ENCODE results near the gene ARSI.

The ARSI gene

GRCh38 chr5:150305557-150305956 lies 2.9 kb upstream of the ARSI start:
- DNase-seq = no peak

GRCh38 chr5:150305095-150305494 lies 2.4 kb upstream of the ARSI start:
- no peak for DNase-seq

GRCh38 chr5:150304481-150305081 lies 1.9 kb upstream of the ARSI start:
- DNase-seq = no peak

GRCh38 chr5:150303660-150304386 lies 1.1 kb upstream of the ARSI start:
- DNase-seq = no peak

GRCh38 chr5:150303070-150303615 lies 438 bp upstream of the ARSI start:
- DNase-seq = no peak

- DNase-seq = no peak
These were observed 804 bp downstream of the ARSI start for GRCh38 chr5:150301901-150302300.

GRCh38 chr5:150301170-150301505 lies 1.6 kb downstream of the ARSI start:
- no peak for DNase-seq

DNA sequence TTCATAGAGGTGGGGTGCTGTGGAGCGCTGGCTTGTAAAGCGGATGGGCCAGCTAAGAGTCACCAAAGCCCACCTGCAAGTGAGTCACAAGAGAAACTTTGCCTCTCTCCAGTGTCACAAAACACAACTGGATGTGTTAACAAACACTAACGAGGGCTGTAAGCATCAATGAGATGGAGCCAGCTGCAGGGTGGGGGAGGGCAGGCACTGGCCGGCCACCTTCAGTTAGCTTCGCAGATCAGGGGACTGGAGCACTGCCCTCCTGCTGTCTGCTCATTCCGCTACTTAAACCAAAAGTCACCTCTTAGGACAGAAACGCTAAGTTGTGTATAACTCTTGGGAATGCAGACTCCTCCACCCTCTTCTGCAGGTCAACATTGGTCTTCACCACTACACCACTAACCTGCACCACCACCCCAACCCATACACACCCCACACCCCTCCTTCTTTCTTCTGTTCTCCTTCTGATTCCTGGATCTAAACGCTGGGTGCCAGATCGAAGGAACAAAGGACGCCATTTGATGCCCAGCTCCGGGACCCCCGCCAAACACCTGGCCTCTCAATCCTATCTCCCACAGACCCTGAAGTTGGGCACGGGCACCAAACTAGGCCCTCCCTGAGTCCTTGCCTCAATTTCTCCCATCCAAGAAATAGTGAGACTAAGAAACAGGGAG lies 2.1 kb downstream of the ARSI start:
- DNase-seq = no peak

DNA sequence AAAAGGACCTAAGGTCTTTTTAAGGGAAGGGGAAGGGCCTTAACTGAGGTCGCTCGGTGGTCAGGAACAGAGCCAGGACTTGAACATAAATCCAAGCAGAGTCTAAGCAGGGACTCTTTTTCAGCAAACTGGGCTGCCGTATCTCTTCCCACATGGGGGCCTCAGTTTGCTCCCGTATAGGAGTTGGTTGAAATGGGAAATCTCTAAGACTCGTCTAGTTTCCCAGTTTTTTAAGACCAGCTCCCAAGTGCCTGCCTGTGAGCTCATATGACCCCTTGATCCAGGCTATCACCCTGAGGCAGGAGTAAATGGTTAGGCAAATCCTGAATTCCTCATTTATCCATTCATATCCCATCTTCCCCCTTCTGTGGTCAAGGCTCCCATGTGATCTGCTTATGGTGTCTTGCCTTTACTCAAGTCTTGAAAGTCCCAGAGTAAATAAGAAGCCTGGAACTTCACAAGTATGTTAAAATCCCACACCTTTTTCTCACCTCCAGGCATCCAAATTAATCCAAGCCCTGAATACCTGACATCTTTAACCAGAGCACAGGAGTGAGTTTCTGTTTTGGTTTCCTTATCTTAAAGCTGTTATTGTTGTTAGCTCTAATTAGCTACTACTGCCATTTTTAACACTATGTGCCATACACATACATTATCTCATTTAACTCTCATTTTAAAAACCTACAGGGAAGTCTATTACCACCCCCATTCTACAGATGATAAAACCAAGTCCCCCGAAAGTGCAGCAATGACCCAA lies 3.0 kb downstream of the ARSI start:
- no peak for DNase-seq

DNA sequence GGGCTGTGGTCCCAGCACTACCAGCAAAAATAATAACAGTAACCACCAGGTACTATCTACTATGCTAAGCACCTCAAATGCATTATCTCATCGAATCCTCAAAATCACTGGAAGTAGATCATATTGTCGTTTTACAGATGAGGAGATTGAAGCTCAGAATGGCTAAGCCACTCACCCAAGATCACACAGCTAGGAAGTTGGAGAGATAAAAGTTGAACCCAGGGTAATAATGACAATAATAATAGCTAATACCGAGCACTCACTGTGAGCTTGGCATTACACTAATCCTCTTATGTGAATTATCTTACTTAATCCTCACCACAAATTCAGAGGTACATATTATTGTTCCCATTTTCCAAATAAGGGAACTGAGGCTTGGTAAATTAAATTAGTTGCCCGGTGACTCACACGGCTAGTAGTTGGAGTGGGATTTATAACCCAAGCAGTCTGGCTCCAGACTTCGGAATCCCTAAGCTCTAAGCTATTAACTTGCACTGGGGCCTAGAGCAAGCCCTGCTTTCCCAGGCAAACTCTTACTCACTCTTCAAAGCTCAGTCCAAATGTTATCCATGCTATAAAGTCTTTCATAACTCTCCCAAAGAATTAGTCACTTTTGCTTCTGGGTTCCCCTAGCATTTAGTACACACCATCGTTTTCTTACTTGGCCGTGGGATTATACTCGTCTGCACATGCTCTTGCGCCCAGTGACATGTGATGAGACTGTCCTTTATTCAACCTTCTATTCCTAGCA lies 3.8 kb downstream of the ARSI start:
- DNase-seq = no peak

- no peak for DNase-seq
These were observed 4.6 kb downstream of the ARSI start for GRCh38 chr5:150297934-150298595.

DNA sequence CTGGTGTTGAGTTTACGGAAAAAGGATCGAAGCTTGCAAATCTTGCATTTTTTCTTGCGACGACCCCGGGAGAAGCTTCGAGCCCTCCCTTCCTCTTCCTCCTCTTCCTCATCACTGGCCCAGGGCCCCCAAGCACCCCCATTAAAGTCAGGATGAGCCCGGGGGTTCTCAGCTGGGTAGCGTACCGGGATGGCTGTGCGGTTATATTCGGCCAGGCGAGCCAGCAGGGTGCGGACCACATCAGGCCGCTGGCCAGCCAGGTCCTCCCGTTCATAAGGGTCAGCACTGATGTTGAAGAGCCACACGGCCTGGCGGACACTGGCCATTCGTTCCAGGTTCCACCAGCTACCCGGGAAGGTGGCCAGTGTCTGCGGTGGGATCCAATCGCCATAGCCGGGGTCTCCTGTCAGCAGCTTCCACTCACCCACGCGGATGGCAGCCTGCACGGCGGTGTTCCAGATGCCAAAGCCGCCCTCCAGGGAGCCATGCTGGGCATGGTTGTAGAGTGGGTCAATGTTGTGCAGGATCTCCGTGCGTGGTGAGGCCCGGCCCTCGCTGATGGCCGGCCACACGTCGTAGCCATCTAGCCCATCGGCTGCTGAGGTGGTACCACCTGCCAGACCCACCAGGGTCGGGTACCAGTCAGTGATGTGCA lies 5.3 kb downstream of the ARSI start:
- no peak for DNase-seq

- DNase-seq = no peak
These were observed 6.2 kb downstream of the ARSI start for GRCh38 chr5:150296496-150296895.

DNA sequence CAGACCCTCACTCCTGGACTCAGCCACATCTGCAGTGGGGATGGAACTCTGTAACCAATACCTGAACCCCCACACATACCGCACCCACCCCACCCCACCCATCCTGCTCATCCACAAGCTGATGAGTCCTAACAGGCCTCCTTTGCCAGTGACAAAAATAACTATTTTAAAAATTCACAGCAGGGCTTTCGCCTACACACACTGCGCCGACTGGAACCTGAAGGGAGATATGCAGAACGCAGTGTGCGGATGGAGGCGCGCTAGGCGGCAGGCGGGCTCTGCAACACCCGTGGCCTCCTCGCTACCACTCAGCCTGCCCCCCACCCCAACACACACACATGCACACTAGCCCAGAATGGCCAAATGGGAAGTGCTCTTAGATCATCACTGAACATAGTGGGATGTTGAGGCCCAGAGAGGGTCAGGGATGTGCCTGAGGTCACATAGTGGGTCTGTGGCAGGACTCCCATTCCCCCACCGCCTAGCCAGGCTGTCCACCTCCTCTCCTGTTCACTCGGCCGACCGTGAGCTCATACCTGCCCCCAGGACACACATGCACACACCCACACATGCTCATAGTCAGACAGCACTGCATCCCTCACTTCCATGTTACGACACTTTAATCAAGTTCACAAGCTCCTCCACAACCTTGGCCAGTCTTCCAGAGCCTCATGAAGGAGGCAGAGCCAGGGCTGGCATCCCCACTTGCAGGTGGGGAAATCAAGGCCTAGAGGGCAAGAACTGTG lies 6.8 kb downstream of the ARSI start:
- DNase-seq = no peak

DNA sequence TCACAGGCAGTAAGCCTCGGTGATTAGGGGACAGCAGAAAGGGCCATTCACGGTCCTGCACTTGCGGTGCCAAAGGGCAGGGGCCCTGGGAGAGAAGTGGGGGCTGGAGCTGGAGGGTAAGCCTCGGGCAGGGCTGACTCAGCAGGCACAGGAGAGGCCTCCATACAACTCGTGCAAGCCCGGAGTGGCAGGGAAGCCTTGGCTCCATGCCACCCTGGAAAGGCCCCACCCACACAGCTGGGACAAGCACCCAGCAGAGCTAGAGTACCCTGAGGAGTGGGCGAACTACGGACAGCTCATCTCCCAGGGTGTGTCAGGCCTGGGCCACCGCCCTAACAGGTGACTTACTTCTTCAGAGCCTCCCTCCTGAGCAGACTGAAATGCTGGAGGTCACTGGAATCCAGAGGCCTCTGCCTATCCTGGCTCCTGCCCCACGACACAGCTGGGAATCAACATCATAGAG lies 7.5 kb downstream of the ARSI start:
- no peak for DNase-seq

- DNase-seq = no peak
These were observed 8.1 kb downstream of the ARSI start for GRCh38 chr5:150294551-150295071.

GRCh38 chr5:150293091-150293941 lies 9.4 kb downstream of the ARSI start:
- no peak for DNase-seq

DNA sequence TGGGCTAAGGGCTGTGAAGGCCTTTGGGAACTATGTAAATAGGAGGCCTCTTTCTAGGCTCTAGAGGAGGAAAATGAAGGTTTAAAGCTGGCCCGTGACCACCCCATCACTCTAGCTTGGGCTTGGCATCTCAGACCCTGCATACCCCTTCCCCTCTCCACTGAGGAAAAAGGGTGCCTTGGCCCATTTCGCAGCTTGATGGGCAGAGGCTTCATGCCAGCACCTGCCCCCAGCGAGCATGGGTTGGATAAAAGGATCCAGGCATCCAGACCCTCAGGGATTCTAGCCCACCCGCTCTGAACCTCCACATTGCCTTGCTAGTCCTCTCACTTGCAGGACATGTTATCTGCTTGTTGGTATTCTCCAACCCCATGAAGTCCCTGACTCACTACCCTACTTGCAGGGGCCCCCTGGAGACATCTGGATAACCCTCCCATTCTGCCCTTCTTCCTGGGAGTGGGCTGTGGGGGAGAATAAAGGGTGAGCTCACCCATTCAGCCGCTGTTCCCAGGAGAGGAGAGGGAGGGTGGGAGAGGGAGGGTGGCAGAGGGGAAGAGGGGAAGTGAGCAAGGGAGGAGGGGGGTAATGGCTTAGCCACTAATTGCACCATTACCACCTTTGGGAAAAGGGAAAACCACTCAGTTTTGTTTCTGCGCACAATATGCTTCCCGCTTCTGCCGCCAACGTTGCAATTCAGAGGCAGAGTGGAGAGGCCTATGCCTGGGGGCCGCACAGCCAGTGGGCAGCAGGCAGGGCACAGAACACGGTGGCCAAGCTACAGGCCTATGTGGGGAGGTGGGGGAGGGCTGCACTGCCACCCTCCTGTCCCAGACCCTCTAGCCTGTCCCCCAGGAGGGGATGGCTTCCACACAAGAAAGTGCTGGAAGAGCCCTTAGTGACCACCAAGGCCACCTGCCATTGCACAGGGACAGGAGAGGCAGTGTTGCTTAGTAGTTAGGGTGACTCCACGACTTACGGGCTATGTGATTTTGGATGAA lies 11.0 kb downstream of the ARSI start:
- DNase-seq = no peak
